ENCODE data around the gene TKFC.

Gene TKFC

DNA sequence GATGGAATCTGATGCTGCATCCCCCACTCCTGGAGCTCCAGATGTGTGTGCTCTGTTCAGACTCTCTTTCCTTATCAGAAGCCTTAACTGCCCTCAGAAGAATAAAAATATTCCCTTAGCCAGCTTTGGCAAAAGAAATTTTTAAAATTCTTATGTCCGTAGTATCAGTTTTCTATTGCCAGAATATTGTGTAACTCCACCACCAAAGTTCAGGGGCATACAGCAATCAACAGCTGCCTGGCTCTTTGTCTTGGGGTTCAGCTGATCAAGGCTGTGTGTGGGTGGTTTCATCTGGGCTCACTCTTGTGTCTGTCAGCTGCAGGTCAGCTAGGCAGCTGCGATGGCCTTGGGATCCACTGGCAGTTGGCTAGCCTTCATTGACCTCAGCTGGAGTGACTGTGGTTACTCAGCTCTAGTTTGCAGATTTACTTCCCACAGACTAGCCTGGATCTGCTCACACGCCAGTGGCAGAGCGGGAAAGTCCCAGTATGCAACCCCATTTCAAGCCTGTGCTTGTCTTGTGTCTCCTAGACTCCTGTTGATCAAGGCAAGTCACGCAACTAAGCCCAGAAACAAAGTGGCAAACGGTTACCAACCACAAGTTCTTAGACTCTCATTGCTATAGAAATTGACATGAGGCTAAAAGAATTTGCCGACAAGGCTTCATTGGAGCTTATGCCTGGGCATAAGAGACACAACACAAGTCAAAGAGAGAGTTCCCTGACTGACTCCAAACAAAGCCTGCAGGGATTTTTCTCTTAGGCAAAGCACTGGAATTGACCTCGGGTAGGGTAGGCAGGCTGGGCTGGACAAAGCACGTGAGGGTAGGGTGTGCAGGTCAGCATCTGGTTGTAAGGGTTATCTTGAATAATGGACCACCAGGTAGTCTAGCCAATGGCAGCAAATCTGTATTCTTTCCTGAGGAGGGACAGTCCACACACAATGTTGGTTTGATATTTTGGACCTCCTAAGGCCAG lies 36.6 kb downstream of the TKFC start:
- no peak overlapping the region for H3K4me3 ChIP-seq (ENCODE audit: low read depth, low read length)
- TF ChIP-seq, protein P1, sequence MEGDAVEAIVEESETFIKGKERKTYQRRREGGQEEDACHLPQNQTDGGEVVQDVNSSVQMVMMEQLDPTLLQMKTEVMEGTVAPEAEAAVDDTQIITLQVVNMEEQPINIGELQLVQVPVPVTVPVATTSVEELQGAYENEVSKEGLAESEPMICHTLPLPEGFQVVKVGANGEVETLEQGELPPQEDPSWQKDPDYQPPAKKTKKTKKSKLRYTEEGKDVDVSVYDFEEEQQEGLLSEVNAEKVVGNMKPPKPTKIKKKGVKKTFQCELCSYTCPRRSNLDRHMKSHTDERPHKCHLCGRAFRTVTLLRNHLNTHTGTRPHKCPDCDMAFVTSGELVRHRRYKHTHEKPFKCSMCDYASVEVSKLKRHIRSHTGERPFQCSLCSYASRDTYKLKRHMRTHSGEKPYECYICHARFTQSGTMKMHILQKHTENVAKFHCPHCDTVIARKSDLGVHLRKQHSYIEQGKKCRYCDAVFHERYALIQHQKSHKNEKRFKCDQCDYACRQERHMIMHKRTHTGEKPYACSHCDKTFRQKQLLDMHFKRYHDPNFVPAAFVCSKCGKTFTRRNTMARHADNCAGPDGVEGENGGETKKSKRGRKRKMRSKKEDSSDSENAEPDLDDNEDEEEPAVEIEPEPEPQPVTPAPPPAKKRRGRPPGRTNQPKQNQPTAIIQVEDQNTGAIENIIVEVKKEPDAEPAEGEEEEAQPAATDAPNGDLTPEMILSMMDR (IDR thresholded peaks at IDR 0.05; ENCODE audit: low read depth, low read length): no peak

DNA sequence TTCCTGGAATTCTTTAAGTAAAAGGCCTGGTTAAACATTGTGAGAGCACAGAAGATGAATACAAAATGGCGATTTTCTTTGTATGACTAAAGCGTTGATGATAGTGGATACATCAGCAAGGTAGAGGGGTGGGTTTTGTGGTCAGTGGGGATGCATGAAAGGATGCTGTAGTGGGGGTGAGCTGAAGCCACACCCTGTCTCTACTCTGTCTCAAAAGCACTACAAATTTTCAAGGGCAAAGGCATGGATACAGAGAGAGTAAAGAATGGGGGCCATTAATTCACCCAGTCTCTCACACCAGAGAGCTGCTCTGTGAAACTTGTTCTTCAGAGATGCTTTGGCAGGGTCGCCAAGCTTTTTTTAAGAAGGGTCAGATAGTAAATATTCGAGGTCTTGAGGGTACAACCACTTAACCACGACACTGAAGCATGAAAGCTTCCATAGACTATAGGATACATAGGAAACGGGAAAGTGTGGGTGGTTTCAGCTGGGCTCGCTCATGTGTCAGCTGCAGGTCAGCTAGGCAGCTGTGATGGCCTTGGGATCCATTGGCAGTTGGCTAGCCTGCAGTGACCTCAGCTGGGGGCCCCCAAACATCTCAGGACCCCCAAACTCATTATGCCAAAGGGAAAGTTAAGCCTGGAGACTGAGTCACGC lies 37.4 kb downstream of the TKFC start:
- TF ChIP-seq, protein P1 (IDR thresholded peaks at IDR 0.05; ENCODE audit: low read depth, low read length): no peak
- no peak overlapping the region for H3K4me3 ChIP-seq (ENCODE audit: low read depth, low read length)

DNA sequence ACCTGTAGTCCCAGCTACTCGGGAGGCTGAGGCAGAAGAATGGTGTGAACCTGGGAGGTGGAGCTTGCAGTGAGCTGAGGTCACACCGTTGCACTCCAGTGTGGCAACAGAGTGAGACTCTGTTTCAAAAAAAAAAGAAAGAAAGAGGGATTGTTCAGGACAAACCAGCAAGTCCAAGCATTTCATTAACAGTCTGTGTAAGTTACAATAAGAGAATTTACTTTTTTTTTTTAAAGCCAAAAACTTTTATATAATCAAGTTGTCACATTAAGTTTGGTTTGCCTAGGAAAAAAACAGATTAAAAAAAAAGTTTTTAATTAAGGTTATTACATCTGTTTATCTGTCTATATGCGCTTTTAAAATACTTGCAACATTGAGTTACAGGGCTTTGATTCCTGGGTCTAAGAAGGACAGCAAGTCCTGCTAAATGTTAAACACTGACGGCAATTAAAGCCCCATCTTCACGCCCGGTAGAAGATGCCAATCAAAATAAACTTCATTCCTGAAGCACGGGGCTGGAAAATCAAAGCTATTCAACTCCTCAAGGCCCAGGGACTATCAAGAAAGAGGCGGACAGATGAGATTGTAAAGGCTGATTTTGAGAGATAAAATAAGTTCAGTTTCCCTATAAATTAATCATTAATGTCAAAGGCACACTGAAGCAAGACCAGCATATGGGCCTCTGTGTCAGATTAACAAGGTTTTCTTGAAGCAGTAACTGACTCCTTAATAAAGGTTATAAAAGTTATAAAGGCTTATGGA lies 39.8 kb downstream of the TKFC start:
- no peak overlapping the region for H3K4me3 ChIP-seq (ENCODE audit: low read depth, low read length)
- TF ChIP-seq, protein P1 (IDR thresholded peaks at IDR 0.05; ENCODE audit: low read depth, low read length): no peak

DNA sequence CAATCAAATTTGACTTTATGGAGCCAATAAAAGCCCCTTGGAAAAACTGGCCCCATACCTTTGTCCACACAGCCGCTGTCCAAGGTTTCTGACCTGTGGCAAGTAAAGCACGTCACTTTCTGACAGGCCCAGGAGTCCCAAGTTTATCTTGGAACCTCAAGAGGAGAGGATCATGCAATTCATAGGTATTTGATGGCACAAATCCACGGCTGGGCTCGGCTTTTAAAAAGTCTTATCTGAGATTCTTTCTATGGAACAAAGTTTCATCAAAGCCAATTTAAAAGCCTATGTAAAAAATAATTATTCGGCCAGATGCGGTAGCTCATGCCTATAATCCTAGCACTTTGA lies 42.7 kb downstream of the TKFC start:
- TF ChIP-seq, protein P1 (IDR thresholded peaks at IDR 0.05; ENCODE audit: low read depth, low read length): no peak
- H3K4me3 ChIP-seq (ENCODE audit: low read depth, low read length): no peak overlapping the region

DNA sequence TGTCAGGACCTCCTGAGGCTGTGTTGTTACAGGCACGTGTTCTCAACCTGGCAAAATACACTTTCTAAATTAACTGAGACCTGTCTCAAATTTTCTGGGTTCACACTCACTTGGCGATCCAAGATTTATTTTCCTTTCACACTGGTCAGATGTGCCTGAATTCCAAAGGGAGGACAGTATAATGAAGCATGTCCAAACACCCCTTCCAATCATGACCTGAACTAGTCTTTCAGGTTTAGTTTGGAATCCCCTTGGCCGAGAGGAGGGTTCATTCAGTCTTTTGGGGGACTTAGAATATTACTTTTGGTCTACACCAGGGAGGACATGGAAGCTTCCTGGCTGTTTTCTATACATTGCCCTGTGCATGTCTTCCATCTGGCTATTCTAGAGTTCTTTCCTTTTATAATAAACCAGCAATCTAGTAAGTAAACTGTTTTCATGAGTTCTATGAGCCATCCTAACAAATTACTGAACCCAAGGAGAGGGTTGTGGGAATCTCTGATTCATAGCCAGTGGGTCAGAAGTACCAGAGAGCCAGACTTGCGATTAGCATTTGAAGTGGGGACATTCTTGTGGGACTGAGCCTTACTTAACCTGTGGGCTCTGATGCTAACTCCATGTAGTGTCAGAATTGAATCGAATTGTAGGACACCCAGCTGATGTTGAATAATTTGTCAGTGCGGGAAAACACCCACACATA lies 44.6 kb downstream of the TKFC start:
- TF ChIP-seq, protein P1 (IDR thresholded peaks at IDR 0.05; ENCODE audit: low read depth, low read length): no peak
- no peak overlapping the region for H3K4me3 ChIP-seq (ENCODE audit: low read depth, low read length)

DNA sequence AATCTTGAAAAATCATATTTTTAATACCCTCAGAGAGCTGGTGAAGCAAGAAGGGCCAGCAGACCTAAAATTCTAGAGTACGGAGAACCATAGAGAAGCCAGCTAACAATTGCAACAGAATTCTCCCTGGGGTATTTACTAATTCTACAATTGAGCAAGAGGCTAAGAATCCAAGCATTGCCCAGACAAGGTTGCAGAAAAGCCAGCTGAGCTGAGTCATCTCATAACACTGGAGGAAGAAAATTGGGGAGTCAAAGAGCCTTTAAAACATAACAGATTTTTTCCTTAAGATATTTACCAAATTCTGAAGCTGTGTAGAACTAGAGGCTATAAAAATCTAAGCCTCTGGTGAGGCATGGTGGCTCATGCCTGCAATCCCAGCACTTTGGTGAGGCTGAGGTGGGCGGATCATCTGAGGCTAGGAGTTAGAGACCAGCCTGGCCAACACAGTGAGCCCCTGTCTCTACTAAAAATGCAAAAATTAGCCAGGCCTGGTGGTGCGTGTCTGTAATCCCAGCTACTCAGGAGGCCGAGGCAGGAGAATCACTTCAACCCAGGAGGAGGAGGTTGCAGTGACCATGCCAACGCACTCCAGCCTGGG lies 45.8 kb downstream of the TKFC start:
- no peak overlapping the region for H3K4me3 ChIP-seq (ENCODE audit: low read depth, low read length)
- TF ChIP-seq, protein P1 (IDR thresholded peaks at IDR 0.05; ENCODE audit: low read depth, low read length): no peak
